ENCODE measurements around the gene NUTF2.

Gene NUTF2

GRCh38 chr16:67878846-67879245 lies 32.1 kb downstream of the NUTF2 start:
- Histone ChIP-seq H2AFZ (ENCODE audit: low read length) (no peak overlapping the region), H4K91ac (ENCODE audit: low read depth, low read length, poor library complexity) (no peak overlapping the region), H3K36me3 (replicated peaks in 1 of 2; ENCODE audit: control insufficient read depth in 2 of 2, insufficient read depth in 2 of 2, low read length in 2 of 2) (peaks cover 73 to 91% of the 10 kb centered on the region in 2 donors), H3K27ac (replicated peaks; ENCODE audit: low read length) (no peak overlapping the region), H3K27me3 (ENCODE audit: control insufficient read depth in 3 of 3, insufficient read depth in 3 of 3, low read depth in 1 of 3, low read length in 3 of 3) (no peaks in the 10 kb centered on the region), H3K4me2 (ENCODE audit: insufficient read depth, low read length, poor library complexity, severe bottlenecking) (no peak overlapping the region), H3K79me1 (ENCODE audit: low read depth, low read length) (peaks cover 14% of the 10 kb centered on the region), H3K9me3 (replicated peaks in 1 of 2; ENCODE audit: control insufficient read depth in 2 of 2, insufficient read depth in 1 of 2, low read depth in 1 of 2, low read length in 2 of 2) (peaks cover 0 to 1% of the 10 kb centered on the region in 2 donors), H2AK5ac (ENCODE audit: low read depth, low read length) (no peak overlapping the region), H3K18ac (ENCODE audit: low read length) (no peak overlapping the region), H3K14ac (ENCODE audit: low read length) (no peak overlapping the region), H2BK5ac (ENCODE audit: low read length) (no peak overlapping the region), H2BK12ac (ENCODE audit: low read length) (no peak overlapping the region), H2BK120ac (ENCODE audit: low read depth, low read length) (no peak overlapping the region), H4K8ac (ENCODE audit: low read depth, low read length) (no peak overlapping the region), H3K4ac (ENCODE audit: low read length) (no peak overlapping the region), H3K4me1 (ENCODE audit: control insufficient read depth in 2 of 2, insufficient read depth in 1 of 2, low read depth in 1 of 2, low read length in 2 of 2) (peaks cover 4 to 6% of the 10 kb centered on the region in 2 donors), H3K4me3 (ENCODE audit: low read length in 2 of 2) (no peak overlapping the region), H2BK15ac (ENCODE audit: low read length) (no peak overlapping the region), H3K9ac (ENCODE audit: low read depth, low read length, poor library complexity) (no peak overlapping the region), H3K23ac (ENCODE audit: low read depth, low read length, poor library complexity) (no peak overlapping the region)
- no CpG with 5 or more reads among the region's 9 CpGs for WGBS, 2 donors (ENCODE audit: extremely low coverage in 2 of 2, insufficient read length in 2 of 2, insufficient replicate concordance in 1 of 2)
- DNase-seq (ENCODE audit: low spot score) = no peak

- Histone ChIP-seq H3K4ac (ENCODE audit: low read length) (no peak overlapping the region), H3K18ac (ENCODE audit: low read length) (no peak overlapping the region), H3K4me3 (ENCODE audit: low read length in 2 of 2) (no peak overlapping the region), H3K4me1 (ENCODE audit: control insufficient read depth in 2 of 2, insufficient read depth in 1 of 2, low read depth in 1 of 2, low read length in 2 of 2) (peaks cover 0 to 2% of the 10 kb centered on the region in 2 donors), H3K27me3 (ENCODE audit: control insufficient read depth in 3 of 3, insufficient read depth in 3 of 3, low read depth in 1 of 3, low read length in 3 of 3) (no peaks in the 10 kb centered on the region), H2BK5ac (ENCODE audit: low read length) (no peak overlapping the region), H3K14ac (ENCODE audit: low read length) (no peak overlapping the region), H3K36me3 (replicated peaks in 1 of 2; ENCODE audit: control insufficient read depth in 2 of 2, insufficient read depth in 2 of 2, low read length in 2 of 2) (peaks cover 77 to 95% of the 10 kb centered on the region in 2 donors), H2BK12ac (ENCODE audit: low read length) (no peak overlapping the region), H4K8ac (ENCODE audit: low read depth, low read length) (no peak overlapping the region), H3K9me3 (replicated peaks in 1 of 2; ENCODE audit: control insufficient read depth in 2 of 2, insufficient read depth in 1 of 2, low read depth in 1 of 2, low read length in 2 of 2) (peaks cover 0 to 1% of the 10 kb centered on the region in 2 donors), H3K27ac (replicated peaks; ENCODE audit: low read length) (no peak overlapping the region), H2AFZ (ENCODE audit: low read length) (no peak overlapping the region), H3K4me2 (ENCODE audit: insufficient read depth, low read length, poor library complexity, severe bottlenecking) (no peak overlapping the region), H2BK15ac (ENCODE audit: low read length) (no peak overlapping the region), H2AK5ac (ENCODE audit: low read depth, low read length) (no peak overlapping the region), H3K9ac (ENCODE audit: low read depth, low read length, poor library complexity) (no peak overlapping the region), H4K91ac (ENCODE audit: low read depth, low read length, poor library complexity) (no peak overlapping the region), H3K79me1 (ENCODE audit: low read depth, low read length) (peaks cover 9% of the 10 kb centered on the region), H3K23ac (ENCODE audit: low read depth, low read length, poor library complexity) (no peak overlapping the region), H2BK120ac (ENCODE audit: low read depth, low read length) (no peak overlapping the region)
- no CpG with 5 or more reads among the region's 12 CpGs for WGBS, 2 donors (ENCODE audit: extremely low coverage in 2 of 2, insufficient read length in 2 of 2, insufficient replicate concordance in 1 of 2)
- no peak for DNase-seq (ENCODE audit: low spot score)
These were observed 32.7 kb downstream of the NUTF2 start for GRCh38 chr16:67879462-67879861.

- Histone ChIP-seq H3K18ac (ENCODE audit: low read length) (no peak overlapping the region), H3K9me3 (replicated peaks in 1 of 2; ENCODE audit: control insufficient read depth in 2 of 2, insufficient read depth in 1 of 2, low read depth in 1 of 2, low read length in 2 of 2) (peaks cover 0 to 1% of the 10 kb centered on the region in 2 donors), H3K4me3 (ENCODE audit: low read length in 2 of 2) (no peak overlapping the region), H2AK5ac (ENCODE audit: low read depth, low read length) (no peak overlapping the region), H3K4ac (ENCODE audit: low read length) (no peak overlapping the region), H3K27me3 (ENCODE audit: control insufficient read depth in 3 of 3, insufficient read depth in 3 of 3, low read depth in 1 of 3, low read length in 3 of 3) (no peaks in the 10 kb centered on the region), H3K79me1 (ENCODE audit: low read depth, low read length) (peaks cover 8% of the 10 kb centered on the region), H2AFZ (ENCODE audit: low read length) (no peak overlapping the region), H2BK15ac (ENCODE audit: low read length) (no peak overlapping the region), H3K14ac (ENCODE audit: low read length) (no peak overlapping the region), H2BK120ac (ENCODE audit: low read depth, low read length) (no peak overlapping the region), H2BK12ac (ENCODE audit: low read length) (no peak overlapping the region), H3K4me2 (ENCODE audit: insufficient read depth, low read length, poor library complexity, severe bottlenecking) (no peak overlapping the region), H4K8ac (ENCODE audit: low read depth, low read length) (no peak overlapping the region), H3K9ac (ENCODE audit: low read depth, low read length, poor library complexity) (no peak overlapping the region), H3K36me3 (replicated peaks in 1 of 2; ENCODE audit: control insufficient read depth in 2 of 2, insufficient read depth in 2 of 2, low read length in 2 of 2) (peaks cover 77 to 98% of the 10 kb centered on the region in 2 donors), H3K23ac (ENCODE audit: low read depth, low read length, poor library complexity) (no peak overlapping the region), H3K4me1 (ENCODE audit: control insufficient read depth in 2 of 2, insufficient read depth in 1 of 2, low read depth in 1 of 2, low read length in 2 of 2) (peaks cover 0 to 2% of the 10 kb centered on the region in 2 donors), H4K91ac (ENCODE audit: low read depth, low read length, poor library complexity) (no peak overlapping the region), H3K27ac (replicated peaks; ENCODE audit: low read length) (no peak overlapping the region), H2BK5ac (ENCODE audit: low read length) (no peak overlapping the region)
- WGBS, 2 donors (ENCODE audit: extremely low coverage in 2 of 2, insufficient read length in 2 of 2, insufficient replicate concordance in 1 of 2) = no CpG with 5 or more reads among the region's 5 CpGs
- DNase-seq (ENCODE audit: low spot score) = no peak
These were observed 33.2 kb downstream of the NUTF2 start for GRCh38 chr16:67879936-67880335.

GRCh38 chr16:67880584-67880983 lies 33.9 kb downstream of the NUTF2 start:
- H4K8ac ChIP-seq (ENCODE audit: low read depth, low read length) = no peak overlapping the region
- H3K4me3 ChIP-seq (ENCODE audit: low read length in 2 of 2) = no peak overlapping the region

More at GRCh38 chr16:67880584-67880983, 33.9 kb downstream of the NUTF2 start:
- Histone ChIP-seq H3K14ac (ENCODE audit: low read length) (no peak overlapping the region), H2BK12ac (ENCODE audit: low read length) (no peak overlapping the region), H3K36me3 (replicated peaks in 1 of 2; ENCODE audit: control insufficient read depth in 2 of 2, insufficient read depth in 2 of 2, low read length in 2 of 2) (peaks cover 77 to 95% of the 10 kb centered on the region in 2 donors), H2BK120ac (ENCODE audit: low read depth, low read length) (no peak overlapping the region), H3K9ac (ENCODE audit: low read depth, low read length, poor library complexity) (no peak overlapping the region), H3K9me3 (replicated peaks in 1 of 2; ENCODE audit: control insufficient read depth in 2 of 2, insufficient read depth in 1 of 2, low read depth in 1 of 2, low read length in 2 of 2) (peaks cover 0 to 1% of the 10 kb centered on the region in 2 donors), H2AK5ac (ENCODE audit: low read depth, low read length) (no peak overlapping the region), H3K23ac (ENCODE audit: low read depth, low read length, poor library complexity) (peak overlapping the region; percentile 71), H3K18ac (ENCODE audit: low read length) (no peak overlapping the region), H2BK15ac (ENCODE audit: low read length) (no peak overlapping the region), H2AFZ (ENCODE audit: low read length) (no peak overlapping the region), H2BK5ac (ENCODE audit: low read length) (no peak overlapping the region), H3K27ac (replicated peaks; ENCODE audit: low read length) (no peak overlapping the region), H3K4me1 (ENCODE audit: control insufficient read depth in 2 of 2, insufficient read depth in 1 of 2, low read depth in 1 of 2, low read length in 2 of 2) (peaks cover 0 to 3% of the 10 kb centered on the region in 2 donors), H3K27me3 (ENCODE audit: control insufficient read depth in 3 of 3, insufficient read depth in 3 of 3, low read depth in 1 of 3, low read length in 3 of 3) (no peaks in the 10 kb centered on the region), H4K91ac (ENCODE audit: low read depth, low read length, poor library complexity) (no peak overlapping the region), H3K4me2 (ENCODE audit: insufficient read depth, low read length, poor library complexity, severe bottlenecking) (no peak overlapping the region), H3K4ac (ENCODE audit: low read length) (no peak overlapping the region), H3K79me1 (ENCODE audit: low read depth, low read length) (peaks cover 8% of the 10 kb centered on the region)
- no CpG with 5 or more reads among the region's 13 CpGs for WGBS, 2 donors (ENCODE audit: extremely low coverage in 2 of 2, insufficient read length in 2 of 2, insufficient replicate concordance in 1 of 2)
- no peak for DNase-seq (ENCODE audit: low spot score)

All from neuronal stem cell (in vitro differentiated cells).